Left renal cortex interstitium (tissue), 4 donors: ENCODE data around the gene OSBPL10. TPM values are rescaled to one million over a fixed set of nuclear protein-coding genes. Genes with fewer than 3 reads are reported as not detected.
"Not testable (repeated sequence)": the region's sequence is repeated elsewhere in the genome, so short reads cannot be mapped to it uniquely, and the experiment has no call there.

Source experiments
- DNase-seq, 4 donors: peaks; one replicate each; pipeline ENCODE4 v3.0.0-alpha.2; 2013; ENCODE audit warnings: low read depth in 4 of 4, low spot score in 2 of 4, missing footprints in 1 of 4
- polyA plus RNA-seq, 4 donors: library from polyadenylated mRNA; unstranded; fragments of 120-200 nt; gene quantifications; one replicate each; pipeline ENCODE4 v1.2.1, GENCODE V29; 2013; ENCODE audit not compliant: insufficient read length in 4 of 4

OSBPL10 gene
- polyA plus RNA-seq, 4 donors = 18.3 to 26.0 (median 21.5) TPM

DNA sequence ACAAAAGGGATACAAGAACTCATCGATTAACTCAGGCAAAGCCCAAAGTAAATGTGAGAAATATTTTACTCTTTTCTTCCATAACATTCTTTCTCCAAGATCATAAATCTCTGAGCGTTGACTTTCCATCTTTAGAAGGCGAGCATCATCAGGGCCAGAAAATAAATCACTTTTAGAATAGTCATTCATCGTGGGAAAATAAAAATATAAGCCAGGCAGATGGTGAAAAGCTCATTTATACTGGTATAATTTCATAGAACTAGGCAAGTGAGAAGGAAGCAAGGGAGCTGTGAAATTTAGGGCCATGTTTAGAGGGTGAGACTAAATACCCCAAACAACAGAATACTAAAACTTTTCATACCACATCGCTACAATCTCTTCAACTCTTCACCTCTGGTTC lies 257.4 kb downstream of the OSBPL10 start:
- no peak for DNase-seq

DNA sequence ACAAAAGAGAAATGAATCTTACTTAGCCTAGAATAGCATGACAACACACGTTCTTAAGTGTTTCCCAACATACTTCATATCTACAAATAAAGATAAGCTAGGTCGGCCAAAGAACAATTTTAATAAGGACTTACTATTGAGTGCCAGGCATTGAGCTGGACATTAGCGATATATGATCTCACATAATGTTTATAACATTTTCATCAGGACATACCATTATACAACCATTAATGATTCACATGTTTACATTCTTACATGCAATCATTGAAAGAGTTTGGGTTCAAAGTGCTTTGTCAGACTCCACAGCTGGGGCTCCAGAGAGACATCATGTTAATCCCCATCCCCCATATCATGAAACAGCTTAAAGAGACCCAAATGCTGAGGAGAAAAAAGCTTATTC lies 259.4 kb downstream of the OSBPL10 start:
- no peak for DNase-seq

DNA sequence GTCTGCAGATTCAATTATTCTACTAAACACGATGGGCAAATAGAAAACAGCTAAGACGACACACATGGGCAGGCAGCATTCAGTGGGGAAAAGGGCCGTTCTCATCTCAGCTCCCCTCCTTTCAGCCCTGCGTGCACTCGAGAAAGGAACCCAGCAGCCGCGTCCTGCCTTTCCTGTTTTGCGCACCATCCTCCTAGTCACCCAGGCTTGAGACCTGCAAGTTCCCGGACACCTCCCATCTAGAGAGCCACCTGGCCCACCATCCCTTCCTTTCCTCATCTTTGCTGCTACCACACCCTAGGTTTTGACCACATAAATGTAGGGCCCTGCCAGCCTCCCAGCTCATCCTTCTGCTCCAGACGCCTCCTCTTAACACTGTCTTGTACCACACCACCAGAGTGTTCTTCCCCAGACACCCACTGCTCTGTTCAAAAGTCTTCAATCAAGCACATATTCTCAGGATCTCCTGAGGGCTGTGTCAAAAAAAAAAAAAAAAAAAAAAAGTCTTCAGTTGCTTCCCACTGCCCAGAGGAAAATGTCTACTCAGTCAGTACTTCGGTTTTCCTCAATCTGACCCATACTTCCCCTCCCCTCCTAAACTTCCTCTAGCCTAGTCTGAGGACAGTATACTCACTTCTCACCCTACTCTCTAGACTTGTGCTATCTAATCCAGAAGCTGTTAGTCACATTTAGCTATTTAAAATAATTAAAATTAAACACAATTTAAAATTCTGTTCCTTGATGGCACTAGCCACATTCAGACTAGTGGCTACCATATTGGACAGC lies 266.4 kb downstream of the OSBPL10 start:
- DNase-seq = no peak

DNA sequence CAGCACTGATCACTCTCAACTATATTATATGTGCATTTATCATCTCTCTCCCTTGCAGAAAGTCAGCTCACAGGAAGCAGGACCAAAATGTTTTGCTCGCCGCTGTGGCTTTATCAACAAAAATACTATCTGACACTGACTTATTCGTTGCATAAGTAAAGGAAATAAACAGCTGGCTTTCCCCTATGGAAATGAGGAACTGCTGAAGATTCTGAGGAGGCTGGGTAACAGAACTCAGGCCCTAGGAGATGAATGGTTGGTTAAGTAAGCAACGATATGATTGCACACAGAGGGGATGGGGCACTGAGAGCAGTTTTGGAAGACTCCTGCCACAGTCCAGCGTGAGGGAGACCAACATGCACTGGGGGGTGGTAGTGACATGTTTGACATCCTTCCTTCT lies 267.2 kb downstream of the OSBPL10 start:
- no peak for DNase-seq

DNA sequence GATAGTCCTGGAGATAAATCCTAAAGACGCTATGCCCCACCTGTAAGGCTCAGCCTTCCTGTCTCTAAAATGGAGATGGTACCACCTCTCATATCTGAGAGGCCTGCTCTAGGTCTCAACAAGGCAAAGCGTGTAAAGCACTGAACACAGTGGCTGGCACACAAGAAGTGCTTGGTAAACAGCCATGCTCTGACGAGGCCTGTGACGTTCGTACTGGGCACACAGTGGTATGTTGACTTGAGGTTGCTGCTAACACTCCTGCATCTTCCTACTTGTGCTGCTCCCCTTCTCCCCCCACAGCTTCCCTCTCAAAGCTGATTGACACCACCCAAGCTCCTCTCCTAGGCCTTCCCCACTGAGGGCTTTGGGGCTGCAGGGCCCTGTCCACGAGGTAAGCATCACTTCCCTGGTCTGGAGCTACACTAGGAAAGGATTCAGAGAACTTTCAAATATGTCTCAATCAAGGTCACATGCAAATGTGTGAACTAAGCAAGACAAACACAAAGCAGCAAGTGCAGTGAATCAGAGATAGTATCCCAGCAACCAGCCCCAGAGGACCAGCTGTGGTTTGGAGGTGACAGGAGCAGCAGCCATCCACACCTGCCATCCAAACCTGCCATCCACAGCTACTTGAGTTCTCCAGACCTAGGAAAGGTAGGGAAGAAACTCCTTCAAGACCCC lies 270.8 kb downstream of the OSBPL10 start:
- DNase-seq = no peak

DNA sequence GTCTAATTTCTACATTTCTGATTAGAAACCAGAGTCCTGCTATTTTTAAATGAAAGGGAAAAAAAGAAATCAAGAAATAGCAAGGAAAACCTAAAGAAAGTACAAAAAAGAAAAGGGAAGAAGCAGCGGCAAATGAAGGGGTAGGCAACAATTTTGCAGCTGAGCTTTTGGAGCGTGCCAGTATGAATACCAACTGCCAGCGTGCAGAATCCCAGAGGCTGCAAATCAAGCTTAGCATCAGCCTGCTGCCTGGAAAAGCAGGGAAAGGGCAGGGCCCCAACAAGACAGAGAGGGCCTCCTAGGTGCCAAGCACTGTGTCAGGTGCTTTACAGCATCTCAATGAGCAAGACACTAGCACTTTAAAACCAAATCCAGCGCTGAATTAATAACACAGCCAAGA lies 271.5 kb downstream of the OSBPL10 start:
- no peak for DNase-seq

DNA sequence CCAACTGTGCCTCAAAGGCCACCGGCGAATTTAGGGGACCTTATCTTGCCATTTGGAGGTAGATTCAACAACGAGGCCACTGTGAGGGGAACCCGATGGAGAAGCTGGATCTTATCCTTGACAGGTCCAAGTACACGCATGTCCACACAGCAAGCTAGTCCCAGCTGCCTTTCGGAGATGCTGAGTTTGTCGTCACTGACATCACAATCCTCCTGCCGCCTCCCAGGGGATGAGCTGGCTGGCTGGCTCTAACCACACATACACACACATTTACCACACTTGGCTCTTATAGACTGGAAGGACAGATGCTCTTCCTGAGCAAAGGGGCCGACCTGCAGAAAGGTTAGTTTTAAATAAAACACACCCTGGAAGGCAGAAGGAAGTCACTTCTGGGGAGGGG lies 272.1 kb downstream of the OSBPL10 start:
- no peak for DNase-seq

DNA sequence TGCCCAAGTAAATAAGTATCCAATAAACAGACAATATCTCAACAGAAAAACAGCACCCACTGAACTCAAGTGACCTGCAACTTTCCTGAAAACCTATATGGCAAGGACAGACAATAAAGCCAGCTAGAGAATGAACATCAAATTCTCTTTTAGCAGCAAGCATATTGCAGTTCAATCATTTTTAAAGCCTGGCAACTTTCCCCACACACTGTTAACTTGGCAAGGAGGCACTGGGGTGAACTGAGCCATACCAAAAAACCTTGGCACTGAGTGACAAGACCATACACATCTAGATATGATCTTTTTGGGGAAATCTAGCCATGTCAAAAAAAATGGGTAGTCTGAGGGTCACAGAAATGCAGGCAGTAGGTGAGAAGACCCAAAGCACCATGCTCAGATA lies 273.8 kb downstream of the OSBPL10 start:
- DNase-seq = no peak

DNA sequence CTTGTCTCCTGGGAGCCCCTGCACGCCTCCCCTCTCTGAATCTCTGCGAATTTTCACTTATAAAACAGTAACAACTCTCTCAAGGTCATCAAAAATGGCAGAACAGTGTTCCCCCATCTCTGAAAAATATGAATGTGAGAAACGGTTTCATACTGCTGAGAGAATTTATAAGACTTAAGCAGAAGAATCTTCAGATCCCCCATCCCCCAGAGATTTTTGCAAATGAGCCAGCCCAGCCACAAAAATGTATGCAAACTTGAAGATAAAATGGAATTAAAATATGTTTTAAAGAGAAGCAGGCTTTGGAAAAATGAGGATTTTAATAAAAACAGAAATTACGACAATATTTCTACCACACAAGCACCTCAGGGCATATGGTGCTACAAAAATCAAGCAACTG lies 275.3 kb downstream of the OSBPL10 start:
- DNase-seq = no peak

DNA sequence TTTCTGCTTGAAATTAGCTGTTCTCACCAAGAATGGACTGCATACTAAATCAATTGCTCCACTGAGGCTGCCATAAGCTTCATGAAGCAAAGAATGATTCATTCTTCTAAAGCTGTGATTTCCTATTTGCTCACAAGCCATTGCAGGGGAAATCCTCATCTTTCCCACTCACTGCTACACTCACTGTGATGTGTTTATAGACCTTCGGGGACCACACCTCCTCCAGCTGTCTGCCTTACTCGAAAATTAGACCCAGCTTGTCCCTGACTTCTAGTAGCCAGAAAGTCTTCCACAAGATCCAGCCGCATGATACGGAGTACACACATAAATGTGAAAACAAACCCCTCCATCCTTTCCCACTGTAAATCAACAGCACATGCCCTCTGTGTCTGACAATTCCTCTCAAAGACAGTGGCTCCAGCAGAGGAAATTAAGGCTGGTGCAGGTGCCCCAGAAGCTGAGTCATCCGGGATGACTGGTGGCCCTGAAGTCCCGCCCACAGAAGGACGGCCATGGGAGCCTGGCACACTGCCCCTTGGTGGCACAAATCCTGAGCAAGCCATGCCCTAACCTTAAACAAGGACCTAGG lies 276.4 kb downstream of the OSBPL10 start:
- DNase-seq = no peak

DNA sequence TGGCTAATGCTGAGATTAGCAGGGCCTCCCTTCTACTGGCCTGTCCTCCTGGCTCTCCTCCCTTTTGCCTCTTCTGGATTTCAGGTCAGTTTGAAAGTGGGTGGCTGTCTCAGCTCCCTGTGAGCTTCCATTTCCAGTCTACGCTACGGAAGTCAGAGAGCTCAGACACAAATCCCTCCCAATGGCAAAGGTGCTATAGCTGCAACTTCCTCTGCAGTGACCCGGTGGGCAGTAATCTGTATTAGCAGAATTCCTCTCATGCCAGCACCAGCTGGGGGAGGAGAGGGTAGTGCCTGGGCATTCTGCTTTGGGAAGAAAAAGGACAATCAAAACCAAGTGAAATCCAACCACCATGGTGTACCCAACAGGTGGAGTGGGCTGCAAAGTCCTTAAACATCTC lies 276.9 kb downstream of the OSBPL10 start:
- no peak for DNase-seq

DNA sequence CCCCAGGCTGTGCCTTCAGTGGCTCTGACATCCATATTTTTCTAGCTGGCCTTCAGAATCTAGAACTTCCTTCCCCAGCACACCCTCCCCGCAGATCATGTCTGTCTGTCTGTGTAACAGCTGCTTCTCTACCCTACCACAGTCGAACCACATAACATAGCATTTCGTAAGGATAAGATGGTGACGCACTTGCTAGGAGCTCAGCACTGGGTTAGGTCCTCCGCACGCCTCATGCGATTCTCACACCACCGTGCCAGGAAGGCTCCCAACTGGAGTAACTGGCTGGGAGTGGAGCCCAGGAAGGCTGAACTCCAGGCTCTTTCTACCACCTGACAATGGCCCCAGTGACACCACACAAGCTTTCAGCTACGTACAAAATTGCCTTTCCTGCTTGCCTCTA lies 279.8 kb downstream of the OSBPL10 start:
- DNase-seq = no peak

DNA sequence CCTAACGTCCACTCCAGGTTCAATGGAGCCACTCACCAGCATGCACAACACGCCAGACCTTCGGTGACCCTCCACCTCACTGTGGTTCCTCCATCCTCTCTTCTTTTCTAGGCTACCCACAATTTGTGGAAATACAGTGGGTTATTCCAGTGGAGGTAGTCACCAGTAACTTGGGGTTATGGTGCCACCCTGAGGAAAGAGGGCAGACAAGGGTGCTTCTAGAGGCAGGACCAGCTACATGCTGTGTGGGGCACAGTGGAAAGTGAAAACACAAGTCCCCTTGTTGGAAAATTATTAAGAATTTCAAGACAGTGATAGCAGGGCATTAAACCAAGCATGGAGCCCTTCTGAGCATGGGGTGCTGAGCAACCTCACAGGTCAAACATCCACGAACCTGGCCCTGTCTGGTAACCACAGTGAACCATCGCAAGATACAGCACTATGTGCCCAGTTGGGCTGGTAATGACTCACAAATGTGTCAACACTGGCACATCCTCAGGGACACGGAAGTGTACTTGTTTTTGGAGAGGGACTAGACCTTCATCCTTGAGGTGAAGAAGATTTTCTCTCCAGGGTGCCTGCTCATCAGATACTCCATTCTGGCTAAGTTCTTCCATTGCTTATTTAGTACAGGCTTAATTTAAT lies 281.6 kb downstream of the OSBPL10 start:
- DNase-seq = no peak

DNA sequence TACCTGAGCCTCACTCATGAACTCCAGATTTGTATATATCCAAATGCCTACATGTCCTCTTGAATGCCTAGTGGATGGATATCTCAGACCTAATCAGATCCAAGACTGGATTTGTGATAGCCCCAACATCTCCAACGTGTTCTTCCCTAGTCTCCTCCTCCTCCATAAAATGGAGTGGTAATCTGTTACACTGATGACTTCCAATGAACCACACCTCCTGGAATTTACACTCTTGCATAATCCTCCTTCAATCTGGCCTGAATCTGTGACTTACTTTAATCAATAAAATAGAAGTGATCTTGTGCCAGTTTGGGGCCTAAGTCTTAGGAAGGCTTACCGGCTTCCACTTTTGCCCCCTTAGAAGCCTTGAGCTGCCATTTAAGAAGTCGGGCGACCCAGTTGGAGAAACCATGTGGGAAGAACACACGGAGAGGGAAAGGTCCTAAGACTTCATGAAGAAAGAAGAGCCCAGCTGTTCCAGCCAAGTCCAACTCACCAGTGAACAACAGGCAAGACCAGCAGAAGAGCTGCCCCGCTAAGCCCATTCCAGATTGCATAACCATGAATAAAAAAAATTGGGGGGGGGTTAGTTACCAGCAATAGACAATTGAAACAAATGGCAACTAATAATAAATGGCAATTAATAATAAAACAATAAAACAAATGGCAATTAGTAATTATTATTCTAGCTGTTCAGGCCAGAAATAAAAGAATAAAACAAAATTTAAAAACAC lies 284.1 kb downstream of the OSBPL10 start:
- DNase-seq = no peak

DNA sequence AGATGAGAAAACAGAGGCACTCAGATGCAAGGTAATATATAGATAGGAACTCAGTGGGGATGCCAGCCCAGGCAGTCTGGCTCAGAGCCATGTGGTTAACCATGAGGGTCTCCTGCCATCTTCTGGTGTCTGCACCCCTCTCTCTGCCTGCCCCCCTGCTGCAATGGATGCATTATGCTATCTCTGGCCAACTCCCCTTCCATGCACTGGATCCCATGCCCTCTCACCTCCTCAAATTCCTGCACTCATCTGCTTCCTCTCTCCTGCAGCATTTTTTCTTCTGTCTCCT lies 285.1 kb downstream of the OSBPL10 start:
- DNase-seq = no peak

DNA sequence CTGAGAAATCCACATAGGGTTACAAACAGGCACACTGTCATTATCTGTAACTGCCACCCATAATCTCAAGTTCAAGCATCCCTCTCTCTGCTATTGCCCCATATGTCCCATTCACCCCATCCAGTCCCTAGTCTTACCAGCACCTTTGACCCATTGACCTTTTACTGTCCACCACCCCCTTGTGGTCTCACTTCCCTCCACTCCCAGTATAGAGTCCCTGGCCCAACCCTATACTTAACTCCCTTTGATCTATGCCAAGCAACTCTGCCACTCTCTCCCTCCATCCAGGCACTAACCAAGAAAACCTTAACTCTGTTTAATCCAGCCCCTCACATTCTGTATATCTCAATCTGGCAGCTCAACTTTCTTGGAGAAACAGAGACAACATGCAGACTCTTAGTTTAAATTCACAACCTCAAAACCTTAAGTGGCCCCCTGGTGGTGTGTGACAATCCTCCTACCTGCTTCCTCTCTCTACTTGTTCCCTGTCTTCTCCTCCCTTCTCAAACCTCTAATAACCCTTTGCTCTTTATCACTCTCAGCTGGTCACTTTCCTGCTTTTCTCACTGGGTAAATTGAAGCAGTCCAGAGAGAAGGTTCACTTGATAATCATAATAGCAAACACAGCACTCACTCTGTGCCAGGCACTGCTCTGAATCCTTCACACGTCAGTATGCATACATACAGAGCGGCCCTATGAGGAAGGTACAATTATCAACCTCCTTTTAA lies 285.6 kb downstream of the OSBPL10 start:
- no peak for DNase-seq

DNA sequence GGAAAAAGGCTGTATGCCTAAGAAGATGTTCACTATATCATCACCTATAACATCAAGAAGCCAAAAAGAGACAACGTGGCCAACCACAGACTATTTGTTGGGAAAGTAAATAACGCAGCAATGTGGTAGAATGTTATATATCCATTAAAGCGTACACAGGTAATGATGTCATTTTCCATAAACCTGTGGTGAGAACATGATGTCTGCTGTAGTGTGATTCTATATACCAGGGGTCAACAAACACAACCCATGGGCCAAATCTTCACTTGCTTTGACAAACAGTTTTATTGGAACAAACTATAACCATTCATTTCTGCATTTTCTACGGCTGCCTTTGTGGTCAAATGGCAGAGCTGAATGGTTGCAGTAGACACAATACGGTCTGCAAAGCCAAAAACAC lies 287.7 kb downstream of the OSBPL10 start:
- DNase-seq = no peak

DNA sequence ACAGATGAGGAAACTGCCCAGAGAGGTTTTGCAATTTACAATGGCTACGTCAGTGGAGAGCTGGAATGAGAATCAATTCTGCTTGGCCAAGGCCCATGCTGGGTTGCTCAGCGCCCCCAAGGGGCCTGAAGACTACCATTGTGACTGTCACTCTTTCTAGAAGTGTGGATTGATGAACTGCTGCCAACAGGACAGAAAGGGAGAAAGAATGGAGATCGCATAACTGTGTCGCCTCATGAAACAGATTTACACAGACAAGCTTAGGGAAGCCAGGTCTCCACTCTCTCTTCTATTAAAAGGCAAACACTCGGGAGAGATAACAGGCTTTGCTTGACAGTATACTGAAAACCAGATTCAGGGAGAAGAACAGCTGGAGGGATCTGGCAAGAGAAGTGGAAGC lies 288.3 kb downstream of the OSBPL10 start:
- no peak for DNase-seq

DNA sequence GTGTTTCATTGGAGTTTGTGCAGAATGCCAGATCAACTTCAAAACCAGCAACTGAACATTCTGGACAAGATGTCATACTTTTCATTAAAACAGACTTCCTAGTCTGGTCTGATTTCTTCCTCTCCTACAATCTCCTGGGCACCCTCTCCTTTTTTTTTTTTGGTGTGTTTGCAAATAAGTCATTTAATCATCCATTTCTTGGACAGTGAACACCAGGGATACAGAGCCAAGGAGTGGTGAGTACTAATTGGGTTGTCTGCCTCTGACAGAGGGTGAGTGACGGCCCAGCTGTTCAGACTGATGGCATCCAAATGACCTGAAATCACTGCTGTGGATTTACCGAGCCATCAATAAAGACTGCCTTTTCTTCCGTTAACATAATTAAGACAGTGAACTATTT lies 290.3 kb downstream of the OSBPL10 start:
- DNase-seq = no peak

DNA sequence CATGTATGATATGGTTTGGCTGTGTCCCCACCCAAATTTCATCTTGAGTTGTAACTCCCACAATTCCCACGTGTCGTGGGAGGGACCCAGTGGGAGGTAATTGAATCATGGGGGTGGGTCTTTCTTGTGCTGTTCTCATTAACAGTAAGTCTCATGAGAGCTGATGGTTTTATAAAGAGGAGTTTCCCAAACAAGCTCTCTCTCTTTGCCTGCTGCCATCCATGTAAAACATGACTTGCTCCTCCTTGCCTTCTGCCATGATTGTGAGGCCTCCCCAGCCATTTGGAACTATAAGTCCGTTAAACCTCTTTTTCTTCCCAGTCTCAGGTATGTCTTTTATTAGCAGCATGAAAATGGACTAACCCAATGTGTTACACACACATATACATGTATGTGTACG lies 291.5 kb downstream of the OSBPL10 start:
- not testable (repeated sequence) for DNase-seq
